ENCODE results near the gene RPRML. TPM values are rescaled to one million over a fixed set of nuclear protein-coding genes. Genes with fewer than 3 reads are reported as not detected.

The RPRML gene
- total RNA-seq, 1 experiment from 2014 or later, result 4.7 TPM

DNA sequence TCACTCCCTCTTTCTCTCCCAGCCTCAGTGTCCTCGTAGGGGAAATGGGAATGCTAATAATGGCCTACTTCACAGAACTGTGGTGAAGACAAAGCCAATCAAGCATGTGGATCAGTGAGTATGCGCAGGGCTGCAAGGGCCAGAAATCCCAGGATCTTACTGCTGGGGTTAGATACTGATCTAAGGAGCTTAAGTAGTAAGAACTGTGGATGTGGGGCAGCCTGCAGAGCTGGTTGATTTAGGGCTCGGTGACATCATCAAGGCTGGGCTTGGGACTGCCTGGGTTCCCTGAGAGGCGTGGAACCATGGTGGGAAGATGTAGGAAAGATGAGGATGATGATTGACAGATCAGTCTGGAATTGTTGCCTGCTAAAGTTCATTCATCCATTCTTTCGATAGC lies 30.5 kb downstream of the RPRML start:
- peaks cover under 1% of the 10 kb centered on the region; the same call in 1 of the 2 replicates for H3K27me3 Mint-ChIP-seq (ENCODE audit: low read depth)
- no peak overlapping the region for H3K4me3 Mint-ChIP-seq
- ChIA-PET CTCF (interaction anchor here (0.5 to 8.4 kb wide), 2 partner anchors 28 to 103 kb away, joined by 3 to 118 read pairs; partner anchors contain the start of gene RPRML), POLR2A (no interaction called here)
- no peak overlapping the region for H3K27ac Mint-ChIP-seq
- no peak for ATAC-seq
- DNase-seq (ENCODE audit: low spot score), result no peak
- H3K4me1 Mint-ChIP-seq, result peaks cover 21% of the 10 kb centered on the region
- TF ChIP-seq, protein P1, sequence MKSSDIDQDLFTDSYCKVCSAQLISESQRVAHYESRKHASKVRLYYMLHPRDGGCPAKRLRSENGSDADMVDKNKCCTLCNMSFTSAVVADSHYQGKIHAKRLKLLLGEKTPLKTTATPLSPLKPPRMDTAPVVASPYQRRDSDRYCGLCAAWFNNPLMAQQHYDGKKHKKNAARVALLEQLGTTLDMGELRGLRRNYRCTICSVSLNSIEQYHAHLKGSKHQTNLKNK (CRISPR knock-in tag; IDR thresholded peaks at IDR 0.05), result no peak
- H3K9me3 Mint-ChIP-seq, result no peaks in the 10 kb centered on the region
- H3K36me3 Mint-ChIP-seq, result peaks cover 11% of the 10 kb centered on the region

DNA sequence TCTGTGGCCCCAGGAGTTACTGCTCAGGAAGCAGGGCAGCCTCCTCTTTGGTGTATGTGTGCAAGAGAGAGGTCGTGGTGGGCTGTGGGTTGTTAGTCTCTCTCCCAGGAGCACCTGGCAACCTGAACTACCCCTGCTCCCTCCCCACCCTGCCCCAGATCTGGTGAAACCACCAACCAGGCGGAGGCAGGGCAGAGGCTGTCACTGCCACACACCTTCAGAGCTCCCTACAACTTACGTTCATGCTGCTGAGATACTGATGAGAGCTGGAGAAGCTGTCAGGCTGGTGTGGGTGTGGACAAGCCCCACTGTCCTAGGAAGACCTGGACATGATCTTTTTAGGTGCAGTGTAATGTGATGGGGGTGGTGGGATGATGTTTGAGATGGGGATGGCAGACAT lies 31.8 kb downstream of the RPRML start:
- CTCF ChIA-PET, result interaction anchor here (8.4 kb wide), 1 partner anchor 30 kb away, joined by 118 read pairs; the partner anchor contains the start of gene RPRML
- POLR2A ChIA-PET, result no interaction called here
- H3K9me3 Mint-ChIP-seq, result no peaks in the 10 kb centered on the region
- TF ChIP-seq SOX15 (CRISPR knock-in tag; IDR thresholded peaks at IDR 0.05), result no peak
- TF ChIP-seq ZNF317 (CRISPR knock-in tag; IDR thresholded peaks at IDR 0.05; ENCODE audit: borderline replicate concordance, low read depth), result no peak
- TF ChIP-seq, protein P2, sequence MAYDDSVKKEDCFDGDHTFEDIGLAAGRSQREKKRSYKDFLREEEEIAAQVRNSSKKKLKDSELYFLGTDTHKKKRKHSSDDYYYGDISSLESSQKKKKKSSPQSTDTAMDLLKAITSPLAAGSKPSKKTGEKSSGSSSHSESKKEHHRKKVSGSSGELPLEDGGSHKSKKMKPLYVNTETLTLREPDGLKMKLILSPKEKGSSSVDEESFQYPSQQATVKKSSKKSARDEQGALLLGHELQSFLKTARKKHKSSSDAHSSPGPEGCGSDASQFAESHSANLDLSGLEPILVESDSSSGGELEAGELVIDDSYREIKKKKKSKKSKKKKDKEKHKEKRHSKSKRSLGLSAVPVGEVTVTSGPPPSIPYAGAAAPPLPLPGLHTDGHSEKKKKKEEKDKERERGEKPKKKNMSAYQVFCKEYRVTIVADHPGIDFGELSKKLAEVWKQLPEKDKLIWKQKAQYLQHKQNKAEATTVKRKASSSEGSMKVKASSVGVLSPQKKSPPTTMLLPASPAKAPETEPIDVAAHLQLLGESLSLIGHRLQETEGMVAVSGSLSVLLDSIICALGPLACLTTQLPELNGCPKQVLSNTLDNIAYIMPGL (CRISPR knock-in tag; IDR thresholded peaks at IDR 0.05), result no peak
- no peak for TF ChIP-seq ZNF219 (CRISPR knock-in tag; IDR thresholded peaks at IDR 0.05; ENCODE audit: borderline replicate concordance)
- no peak for TF ChIP-seq SP1 (CRISPR knock-in tag; conservative IDR thresholded peaks at IDR 0.05)
- no peak for TF ChIP-seq NR3C1 (CRISPR knock-in tag; conservative IDR thresholded peaks at IDR 0.05; ENCODE audit: low read depth)
- TF ChIP-seq, protein P3, sequence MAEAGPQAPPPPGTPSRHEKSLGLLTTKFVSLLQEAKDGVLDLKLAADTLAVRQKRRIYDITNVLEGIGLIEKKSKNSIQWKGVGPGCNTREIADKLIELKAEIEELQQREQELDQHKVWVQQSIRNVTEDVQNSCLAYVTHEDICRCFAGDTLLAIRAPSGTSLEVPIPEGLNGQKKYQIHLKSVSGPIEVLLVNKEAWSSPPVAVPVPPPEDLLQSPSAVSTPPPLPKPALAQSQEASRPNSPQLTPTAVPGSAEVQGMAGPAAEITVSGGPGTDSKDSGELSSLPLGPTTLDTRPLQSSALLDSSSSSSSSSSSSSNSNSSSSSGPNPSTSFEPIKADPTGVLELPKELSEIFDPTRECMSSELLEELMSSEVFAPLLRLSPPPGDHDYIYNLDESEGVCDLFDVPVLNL (CRISPR knock-in tag; IDR thresholded peaks at IDR 0.05; ENCODE audit: borderline replicate concordance, low read depth), result no peak
- TF ChIP-seq TEAD1 (CRISPR knock-in tag; IDR thresholded peaks at IDR 0.05), result no peak
- TF ChIP-seq, protein P4, sequence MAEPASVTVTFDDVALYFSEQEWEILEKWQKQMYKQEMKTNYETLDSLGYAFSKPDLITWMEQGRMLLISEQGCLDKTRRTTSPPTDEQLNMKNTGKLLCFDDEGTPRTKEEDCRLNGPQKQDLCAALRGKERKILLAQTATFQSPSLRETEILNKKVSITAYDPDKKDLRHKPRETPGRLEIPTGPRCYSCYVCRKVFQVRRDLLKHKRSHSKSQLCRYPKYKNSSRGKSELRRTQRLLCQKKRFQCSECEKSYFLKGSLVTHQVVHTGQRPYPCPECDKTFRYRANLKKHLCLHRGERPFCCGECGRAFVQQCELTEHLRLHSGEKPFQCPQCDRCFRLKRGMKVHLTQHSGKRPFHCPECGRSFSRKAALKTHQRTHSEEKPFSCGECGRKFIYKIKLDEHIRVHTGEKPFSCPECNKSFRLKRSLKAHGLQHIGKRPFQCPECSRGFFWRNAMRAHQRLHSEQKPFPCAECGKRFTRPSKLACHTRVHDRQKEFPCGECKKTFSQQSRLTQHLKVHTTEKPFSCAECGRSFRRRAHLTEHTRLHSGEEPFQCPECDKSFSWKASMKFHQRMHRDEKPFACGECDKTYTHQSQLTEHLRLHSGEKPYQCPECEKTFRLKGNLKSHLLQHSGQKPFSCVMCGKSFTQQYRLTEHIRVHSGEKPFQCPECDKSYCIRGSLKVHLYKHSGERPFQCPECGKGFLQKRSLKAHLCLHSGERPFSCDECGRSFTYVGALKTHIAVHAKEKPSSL (CRISPR knock-in tag; conservative IDR thresholded peaks at IDR 0.05), result no peak
- no peak for TF ChIP-seq PRRX2 (CRISPR knock-in tag; IDR thresholded peaks at IDR 0.05)
- TF ChIP-seq, protein P5, sequence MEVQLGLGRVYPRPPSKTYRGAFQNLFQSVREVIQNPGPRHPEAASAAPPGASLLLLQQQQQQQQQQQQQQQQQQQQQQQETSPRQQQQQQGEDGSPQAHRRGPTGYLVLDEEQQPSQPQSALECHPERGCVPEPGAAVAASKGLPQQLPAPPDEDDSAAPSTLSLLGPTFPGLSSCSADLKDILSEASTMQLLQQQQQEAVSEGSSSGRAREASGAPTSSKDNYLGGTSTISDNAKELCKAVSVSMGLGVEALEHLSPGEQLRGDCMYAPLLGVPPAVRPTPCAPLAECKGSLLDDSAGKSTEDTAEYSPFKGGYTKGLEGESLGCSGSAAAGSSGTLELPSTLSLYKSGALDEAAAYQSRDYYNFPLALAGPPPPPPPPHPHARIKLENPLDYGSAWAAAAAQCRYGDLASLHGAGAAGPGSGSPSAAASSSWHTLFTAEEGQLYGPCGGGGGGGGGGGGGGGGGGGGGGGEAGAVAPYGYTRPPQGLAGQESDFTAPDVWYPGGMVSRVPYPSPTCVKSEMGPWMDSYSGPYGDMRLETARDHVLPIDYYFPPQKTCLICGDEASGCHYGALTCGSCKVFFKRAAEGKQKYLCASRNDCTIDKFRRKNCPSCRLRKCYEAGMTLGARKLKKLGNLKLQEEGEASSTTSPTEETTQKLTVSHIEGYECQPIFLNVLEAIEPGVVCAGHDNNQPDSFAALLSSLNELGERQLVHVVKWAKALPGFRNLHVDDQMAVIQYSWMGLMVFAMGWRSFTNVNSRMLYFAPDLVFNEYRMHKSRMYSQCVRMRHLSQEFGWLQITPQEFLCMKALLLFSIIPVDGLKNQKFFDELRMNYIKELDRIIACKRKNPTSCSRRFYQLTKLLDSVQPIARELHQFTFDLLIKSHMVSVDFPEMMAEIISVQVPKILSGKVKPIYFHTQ (CRISPR knock-in tag; IDR thresholded peaks at IDR 0.05), result no peak
- no peak for TF ChIP-seq NFATC4 (CRISPR knock-in tag; IDR thresholded peaks at IDR 0.05)
- no peak for TF ChIP-seq NFYB (CRISPR knock-in tag; conservative IDR thresholded peaks at IDR 0.05; ENCODE audit: low read depth)
- no peak for TF ChIP-seq ZNF263 (CRISPR knock-in tag; IDR thresholded peaks at IDR 0.05; ENCODE audit: low read depth)
- TF ChIP-seq, protein P6, sequence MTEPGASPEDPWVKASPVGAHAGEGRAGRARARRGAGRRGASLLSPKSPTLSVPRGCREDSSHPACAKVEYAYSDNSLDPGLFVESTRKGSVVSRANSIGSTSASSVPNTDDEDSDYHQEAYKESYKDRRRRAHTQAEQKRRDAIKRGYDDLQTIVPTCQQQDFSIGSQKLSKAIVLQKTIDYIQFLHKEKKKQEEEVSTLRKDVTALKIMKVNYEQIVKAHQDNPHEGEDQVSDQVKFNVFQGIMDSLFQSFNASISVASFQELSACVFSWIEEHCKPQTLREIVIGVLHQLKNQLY (CRISPR knock-in tag; IDR thresholded peaks at IDR 0.05), result no peak
- TF ChIP-seq OVOL2 (CRISPR knock-in tag; IDR thresholded peaks at IDR 0.05; ENCODE audit: borderline replicate concordance), result no peak
- no peak for TF ChIP-seq ETV6 (CRISPR knock-in tag; IDR thresholded peaks at IDR 0.05)
- TF ChIP-seq JUN (CRISPR knock-in tag; IDR thresholded peaks at IDR 0.05), result no peak
- TF ChIP-seq, protein P7, sequence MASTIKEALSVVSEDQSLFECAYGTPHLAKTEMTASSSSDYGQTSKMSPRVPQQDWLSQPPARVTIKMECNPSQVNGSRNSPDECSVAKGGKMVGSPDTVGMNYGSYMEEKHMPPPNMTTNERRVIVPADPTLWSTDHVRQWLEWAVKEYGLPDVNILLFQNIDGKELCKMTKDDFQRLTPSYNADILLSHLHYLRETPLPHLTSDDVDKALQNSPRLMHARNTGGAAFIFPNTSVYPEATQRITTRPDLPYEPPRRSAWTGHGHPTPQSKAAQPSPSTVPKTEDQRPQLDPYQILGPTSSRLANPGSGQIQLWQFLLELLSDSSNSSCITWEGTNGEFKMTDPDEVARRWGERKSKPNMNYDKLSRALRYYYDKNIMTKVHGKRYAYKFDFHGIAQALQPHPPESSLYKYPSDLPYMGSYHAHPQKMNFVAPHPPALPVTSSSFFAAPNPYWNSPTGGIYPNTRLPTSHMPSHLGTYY (CRISPR knock-in tag; IDR thresholded peaks at IDR 0.05), result no peak
- no peak for TF ChIP-seq NR1H2 (CRISPR knock-in tag; IDR thresholded peaks at IDR 0.05)
- H3K36me3 Mint-ChIP-seq, result peaks cover 7% of the 10 kb centered on the region; the same call in 1 of the 2 replicates
- H3K4me1 Mint-ChIP-seq, result peaks cover 30% of the 10 kb centered on the region
- no peak overlapping the region for H3K4me3 Mint-ChIP-seq
- ATAC-seq, result no peak
- no peak for DNase-seq (ENCODE audit: low spot score)
- no peaks in the 10 kb centered on the region; the same call in 1 of the 2 replicates for H3K27me3 Mint-ChIP-seq (ENCODE audit: low read depth)
- no peak overlapping the region for H3K27ac Mint-ChIP-seq

All from WTC11 (cell line).